H1 (cell line): ENCODE results near the gene GOLGA6B. TPM values are rescaled to one million over a fixed set of nuclear protein-coding genes. Genes with fewer than 3 reads are reported as not detected.

Experiments
- CTCF ChIA-PET: fragments of 300-600 bp; sonication (Branson Sonifier 250); formaldehyde crosslinking; loops from one replicate; lab custom pipeline; 2021; ENCODE audit not compliant: partially characterized antibody; lab: Charles Lee
- POLR2A ChIA-PET: fragments of 300-600 bp; sonication (Branson Sonifier 250); formaldehyde crosslinking; loops from one replicate; lab custom pipeline; 2021; ENCODE audit warnings: inconsistent platforms; ENCODE audit not compliant: partially characterized antibody; lab: Charles Lee
- DNase-seq, 2 experiments: peaks; one replicate each; pipeline versions ENCODE4 v3.0.0 to v3.0.0-alpha.2; 2010 to 2022; ENCODE audit warnings: low spot score in 2 of 2, low read depth in 1 of 2, mixed read lengths in 1 of 2
- FAIRE-seq: peaks from 2 replicates; lab custom pipeline; 2011; peaks lifted over from hg19 to GRCh38; lab: Jason Lieb, UNC
- H2AFZ ChIP-seq: 2 replicates; pipeline ENCODE4 v1.8.1; 2012; ENCODE audit warnings: low read length, inconsistent platforms
- H2AK5ac ChIP-seq: 2 replicates; pipeline ENCODE4 v1.6.1; 2013; ENCODE audit warnings: low read depth, low read length
- H2BK120ac ChIP-seq: replicated peaks from 2 replicates; pipeline ENCODE3; 2013; ENCODE audit warnings: low read depth, low read length, inconsistent platforms
- H2BK12ac ChIP-seq: 2 replicates; pipeline ENCODE4 v1.6.1; 2013; ENCODE audit warnings: low read depth, low read length
- H2BK15ac ChIP-seq: 2 replicates; pipeline ENCODE4 v1.6.1; 2013; ENCODE audit warnings: low read length
- H2BK20ac ChIP-seq: 2 replicates; pipeline ENCODE4 v1.6.1; 2013; ENCODE audit warnings: low read length
- H2BK5ac ChIP-seq: 2 replicates; pipeline ENCODE4 v1.6.1; 2013; ENCODE audit warnings: low read depth, low read length
- H3K14ac ChIP-seq: 2 replicates; pipeline ENCODE4 v1.6.1; 2013; ENCODE audit warnings: inconsistent platforms; ENCODE audit not compliant: insufficient read length
- H3K18ac ChIP-seq: 2 replicates; pipeline ENCODE4 v1.6.1; 2013; ENCODE audit warnings: low read length; ENCODE audit errors: extremely low read depth
- H3K23ac ChIP-seq: 2 replicates; pipeline ENCODE4 v1.6.1; 2013; ENCODE audit warnings: inconsistent platforms; ENCODE audit not compliant: insufficient read length
- H3K23me2 ChIP-seq: 2 replicates; pipeline ENCODE4 v1.6.1; 2013; ENCODE audit warnings: low read depth, low read length
- H3K27ac ChIP-seq: 2 replicates; pipeline ENCODE4 v1.6.1; 2011; ENCODE audit warnings: low read depth, low read length, inconsistent platforms
- H3K27me3 ChIP-seq, 4 experiments: replicated peaks in 1 of 4; 1 replicate in 1 of 4; 2 replicates in 3 of 4; pipeline versions ENCODE4 v1.6.1 to v1.8.1; 2011 to 2013; ENCODE audit warnings: low read length in 3 of 4, mild to moderate bottlenecking in 3 of 4, inconsistent platforms in 2 of 4, mixed read lengths in 2 of 4, moderate library complexity in 1 of 4; ENCODE audit not compliant: control insufficient read depth in 3 of 4, insufficient read depth in 3 of 4; ENCODE audit errors: extremely low read depth in 1 of 4
- H3K36me3 ChIP-seq, 4 experiments: 2 replicates each; pipeline versions ENCODE4 v1.6.1 to v1.8.1; 2011 to 2013; ENCODE audit warnings: mild to moderate bottlenecking in 4 of 4, low read length in 3 of 4, moderate library complexity in 2 of 4, control low read depth in 1 of 4, inconsistent platforms in 1 of 4; ENCODE audit not compliant: insufficient read depth in 4 of 4, control insufficient read depth in 2 of 4
- H3K4ac ChIP-seq: replicated peaks from 2 replicates; pipeline ENCODE3; 2013; ENCODE audit warnings: low read length, low read depth, mixed read lengths, inconsistent platforms; ENCODE audit not compliant: insufficient read length
- H3K4me1 ChIP-seq, 4 experiments: replicated peaks in 1 of 4; 1 replicate in 1 of 4; 2 replicates in 3 of 4; pipeline versions ENCODE4 v1.6.1 to v1.8.1; 2011 to 2013; ENCODE audit warnings: low read length in 3 of 4, inconsistent platforms in 2 of 4, mixed read lengths in 1 of 4; ENCODE audit not compliant: insufficient read depth in 4 of 4, control insufficient read depth in 3 of 4
- H3K4me2 ChIP-seq, 2 experiments: 2 replicates each; pipeline versions ENCODE4 v1.6.1 to v1.8.1; 2011 to 2013; ENCODE audit warnings: low read depth in 2 of 2, low read length in 2 of 2, control low read depth in 1 of 2, inconsistent platforms in 1 of 2, mild to moderate bottlenecking in 1 of 2; ENCODE audit not compliant: insufficient read depth in 1 of 2
- H3K4me3 ChIP-seq, 4 experiments: fragments of 200-600, 300-600 bp in 1 of 4; sonication (generic), shearing (Covaris generic), sonication (Bioruptor Twin) in 1 of 4; 2 replicates each; pipeline versions ENCODE4 v1.5.1 to v1.8.1; 2011 to 2016; ENCODE audit warnings: low read length in 4 of 4, low read depth in 3 of 4, control low read depth in 2 of 4, inconsistent platforms in 2 of 4, mild to moderate bottlenecking in 2 of 4, mixed read lengths in 1 of 4, moderate library complexity in 1 of 4; ENCODE audit not compliant: insufficient read depth in 2 of 4; ENCODE audit errors: extremely low read depth in 1 of 4
- H3K56ac ChIP-seq: replicated peaks from 2 replicates; pipeline ENCODE3; 2013; ENCODE audit warnings: low read depth, mild to moderate bottlenecking, mixed read lengths, low read length, inconsistent platforms; ENCODE audit not compliant: insufficient read length
- H3K79me1 ChIP-seq: 2 replicates; pipeline ENCODE4 v1.6.1; 2013; ENCODE audit warnings: low read depth, low read length, control low read depth
- H3K79me2 ChIP-seq, 2 experiments: 2 replicates each; pipeline versions ENCODE4 v1.6.1 to v1.8.1; 2012 to 2013; ENCODE audit warnings: low read length in 2 of 2, mild to moderate bottlenecking in 2 of 2, inconsistent platforms in 1 of 2; ENCODE audit not compliant: insufficient read depth in 2 of 2, control insufficient read depth in 1 of 2
- H3K9ac ChIP-seq, 4 experiments: replicated peaks in 1 of 4; 1 replicate in 1 of 4; 2 replicates in 3 of 4; pipeline versions ENCODE4 v1.6.1 to v1.8.1; 2011 to 2013; ENCODE audit warnings: low read depth in 3 of 4, low read length in 3 of 4, control low read depth in 2 of 4, mild to moderate bottlenecking in 2 of 4, moderate library complexity in 2 of 4, inconsistent platforms in 1 of 4; ENCODE audit errors: extremely low read depth in 1 of 4
- H3K9me3 ChIP-seq, 2 experiments: 2 replicates each; pipeline versions ENCODE4 v1.6.1 to v1.8.1; 2012 to 2013; ENCODE audit warnings: mild to moderate bottlenecking in 2 of 2, moderate library complexity in 2 of 2, control low read depth in 1 of 2, inconsistent platforms in 1 of 2, low read depth in 1 of 2, low read length in 1 of 2, mixed read lengths in 1 of 2; ENCODE audit not compliant: insufficient read depth in 2 of 2
- H4K20me1 ChIP-seq, 2 experiments: replicated peaks in 1 of 2; 2 replicates each; pipeline versions ENCODE3 to v1.8.1; 2011 to 2013; ENCODE audit warnings: inconsistent platforms in 2 of 2, low read length in 2 of 2, mild to moderate bottlenecking in 1 of 2; ENCODE audit not compliant: insufficient read depth in 2 of 2, control insufficient read depth in 1 of 2
- H4K5ac ChIP-seq: 2 replicates; pipeline ENCODE4 v1.6.1; 2013; ENCODE audit warnings: low read length, low read depth, mixed read lengths, inconsistent platforms; ENCODE audit not compliant: insufficient read length
- H4K8ac ChIP-seq: 2 replicates; pipeline ENCODE4 v1.8.0; 2013; ENCODE audit warnings: mild to moderate bottlenecking, moderate library complexity, low read length, inconsistent platforms; ENCODE audit not compliant: insufficient read depth; ENCODE audit errors: extremely low read depth
- H4K91ac ChIP-seq: replicated peaks from 2 replicates; pipeline ENCODE3; 2013; ENCODE audit warnings: low read length, mixed read lengths, inconsistent platforms; ENCODE audit not compliant: insufficient read length
- CHD2 ChIP-seq: IDR thresholded peaks from 2 replicates; pipeline ENCODE4 v1.6.1; 2012; ENCODE audit warnings: low read length, improper control_type of control experiment
- FOSL1 ChIP-seq: IDR thresholded peaks from 2 replicates; pipeline ENCODE4 v1.6.1; 2011; ENCODE audit warnings: mild to moderate bottlenecking, low read depth, low read length, moderate library complexity; ENCODE audit not compliant: insufficient read depth
- GTF2F1 ChIP-seq: IDR thresholded peaks from 2 replicates; pipeline ENCODE4 v1.6.1; 2012; ENCODE audit warnings: low read depth, low read length, improper control_type of control experiment, borderline replicate concordance
- POLR2A ChIP-seq, 2 experiments: IDR thresholded peaks; 1 replicate in 1 of 2; 2 replicates in 1 of 2; pipeline ENCODE4 v1.6.1; 2011; ENCODE audit warnings: low read depth in 2 of 2, low read length in 2 of 2, mild to moderate bottlenecking in 2 of 2; ENCODE audit errors: control extremely low read depth in 1 of 2
- RBBP5 ChIP-seq: IDR thresholded peaks from 2 replicates; pipeline ENCODE4 v1.7.1; 2012; ENCODE audit warnings: low read depth, mild to moderate bottlenecking, inconsistent platforms, low read length, moderate library complexity, borderline replicate concordance
- SIX5 ChIP-seq: IDR thresholded peaks from 2 replicates; pipeline ENCODE4 v1.6.1; 2011; ENCODE audit warnings: mild to moderate bottlenecking, low read depth, low read length
- SP4 ChIP-seq: IDR thresholded peaks from 2 replicates; pipeline ENCODE4 v1.6.1; 2012; ENCODE audit warnings: low read length, inconsistent platforms
- SUZ12 ChIP-seq: fragments of 200-600 bp; sonication (generic); IDR thresholded peaks from 2 replicates; pipeline ENCODE4 v1.6.1; 2012; ENCODE audit warnings: mild to moderate bottlenecking, inconsistent platforms, low read length, moderate library complexity, mixed read lengths
- whole genome bisulfite sequencing, 2 experiments: shearing (Covaris generic) in 1 of 2; methylation state at CpG; one replicate each; pipeline versions ENCODE4 v1.1.6 to v1.1.7; 2013 to 2015; ENCODE audit warnings: low lambda C conversion rate in 2 of 2, mixed read lengths in 2 of 2, inconsistent platforms in 1 of 2, low coverage in 1 of 2, missing lambda C conversion rate in 1 of 2; ENCODE audit not compliant: insufficient replicate concordance in 2 of 2, insufficient coverage in 1 of 2, insufficient read length in 1 of 2; ENCODE audit errors: extremely low coverage in 1 of 2, missing lambda C conversion rate in 1 of 2; 5-methylcytosine and 5-hydroxymethylcytosine counted together
- polyA plus RNA-seq, 7 experiments: library from polyadenylated mRNA; depleted of rRNA in 3 of 7; stranded (reverse) in 5 of 7; unstranded in 2 of 7; fragments of >200 nt in 5 of 7; fragments of 200-250 nt in 2 of 7; gene quantifications; 1 replicate in 5 of 7; 2 replicates in 1 of 7; 4 replicates in 1 of 7; pipeline versions ENCODE4 v1.2.1 to v1.2.3, GENCODE V29; 2011 to 2013; ENCODE audit warnings: missing spikeins in 2 of 7, mixed read lengths in 2 of 7
- total RNA-seq: library from RNA; stranded (reverse); fragmentation: NEBNext Ultra II Directional; extraction: Animal tissue kit (Norgen Biotek cat#: 25700); gene quantifications from 2 replicates; pipeline ENCODE4 v1.2.1, GENCODE V29; 2021

GOLGA6B gene
- total and polyA plus RNA-seq, 2 of the 8 experiments (the other 6 are each of a cell fraction or from before 2014, with no cell fraction given) = 0.09 TPM; not detected in 1

GRCh38 chr15:72680931-72681330 lies 26.4 kb downstream of the GOLGA6B start:
- no peaks in the 10 kb centered on the region for H3K9me3 ChIP-seq

More at GRCh38 chr15:72680931-72681330, 26.4 kb downstream of the GOLGA6B start:
- CTCF ChIA-PET = interaction anchor here (0.6 to 2.4 kb wide), 10 partner anchors 10 to 749 kb away, joined by 3 to 19 read pairs (median 3); no protein-coding TSS in a partner anchor
- Histone ChIP-seq H3K23me2 (no peaks in the 10 kb centered on the region), H3K56ac (no peak overlapping the region), H3K27ac (no peak overlapping the region), H2AFZ (no peak overlapping the region), H2BK5ac (no peak overlapping the region), H3K18ac (no peak overlapping the region), H3K4me1 (0 out of 7 replicates have a peak, but pooled peaks cover 0 to 2% (median 0%) of the 10 kb centered on the region in 4 experiments), H4K91ac (no peak overlapping the region), H3K79me1 (no peaks in the 10 kb centered on the region), H3K4me3 (no peak overlapping the region), H3K14ac (no peak overlapping the region), H3K36me3 (no peaks in the 10 kb centered on the region), H3K27me3 (no peaks in the 10 kb centered on the region), H2BK12ac (no peak overlapping the region), H2BK120ac (no peak overlapping the region), H3K4me2 (no peak overlapping the region), H3K23ac (no peak overlapping the region), H2BK15ac (no peak overlapping the region), H4K8ac (no peak overlapping the region), H3K9ac (no peak overlapping the region), H4K20me1 (no peaks in the 10 kb centered on the region), H2AK5ac (no peak overlapping the region), H3K79me2 (no peaks in the 10 kb centered on the region), H4K5ac (no peak overlapping the region), H3K4ac (no peak overlapping the region), H2BK20ac (no peak overlapping the region)
- 54% methylated on average over 3 of the region's 3 CpGs; no CpG with 5 or more reads in 1 of the 2 experiments for WGBS, 2 experiments
- TF ChIP-seq SIX5 = no peak
- no peak for TF ChIP-seq SUZ12
- no peak for TF ChIP-seq GTF2F1
- TF ChIP-seq FOSL1 = no peak
- TF ChIP-seq CHD2 = no peak
- no peak for TF ChIP-seq RBBP5
- no peak for TF ChIP-seq SP4
- no peak for TF ChIP-seq POLR2A (IDR thresholded peaks at IDR 0.05; ENCODE audit: control extremely low read depth in 1 of 2, low read depth in 2 of 2, low read length in 2 of 2)
- POLR2A ChIA-PET = interaction anchor here (0.6 kb wide), 2 partner anchors 388 to 1830 kb away, joined by 3 read pairs; no protein-coding TSS in a partner anchor
- FAIRE-seq (no peak), DNase-seq (no peak)
